Liver (tissue), 9 donors: ENCODE results near the gene TIE1. TPM values are rescaled to one million over a fixed set of nuclear protein-coding genes. Genes with fewer than 3 reads are reported as not detected.

ENCODE experiments used
- DNase-seq: peaks from one replicate; pipeline ENCODE4 v3.0.0-alpha.2; 2017; ENCODE audit warnings: low spot score
- H3K27ac ChIP-seq, 2 donors: one replicate each; pipeline ENCODE4 v1.7.0; 2013; ENCODE audit warnings: inconsistent platforms in 2 of 2, low read length in 2 of 2, control low read depth in 1 of 2, low read depth in 1 of 2, mild to moderate bottlenecking in 1 of 2
- H3K27me3 ChIP-seq, 4 donors: one replicate each; pipeline versions ENCODE4 v1.6.1 to v1.7.0; 2013; ENCODE audit warnings: low read length in 3 of 4, inconsistent platforms in 1 of 4, mild to moderate bottlenecking in 1 of 4, moderate library complexity in 1 of 4; ENCODE audit not compliant: control insufficient read depth in 4 of 4, insufficient read depth in 4 of 4
- H3K36me3 ChIP-seq, 4 donors: one replicate each; pipeline versions ENCODE4 v1.6.1 to v1.7.0; 2013; ENCODE audit warnings: low read length in 3 of 4, mild to moderate bottlenecking in 3 of 4, low read depth in 1 of 4, moderate library complexity in 1 of 4; ENCODE audit not compliant: control insufficient read depth in 4 of 4, insufficient read depth in 3 of 4
- H3K4me1 ChIP-seq, 4 donors: one replicate each; pipeline versions ENCODE4 v1.6.1 to v1.7.0; 2013; ENCODE audit warnings: low read length in 3 of 4, mild to moderate bottlenecking in 3 of 4, moderate library complexity in 1 of 4; ENCODE audit not compliant: control insufficient read depth in 4 of 4, insufficient read depth in 4 of 4
- H3K4me3 ChIP-seq, 3 donors: one replicate each; pipeline versions ENCODE4 v1.6.1 to v1.7.0; 2013; ENCODE audit warnings: low read length in 3 of 3, control low read depth in 1 of 3, low read depth in 1 of 3, mild to moderate bottlenecking in 1 of 3
- H3K9ac ChIP-seq, 2 donors: one replicate each; pipeline ENCODE4 v1.7.0; 2013; ENCODE audit warnings: low read length in 2 of 2, mild to moderate bottlenecking in 2 of 2, moderate library complexity in 2 of 2, control low read depth in 1 of 2, low read depth in 1 of 2
- H3K9me3 ChIP-seq, 4 donors: one replicate each; pipeline versions ENCODE4 v1.6.1 to v1.7.0; 2013; ENCODE audit warnings: low read length in 3 of 4; ENCODE audit not compliant: control insufficient read depth in 4 of 4
- EGR1 ChIP-seq, 2 donors: IDR thresholded peaks; 2 replicates each; pipeline ENCODE4 v1.6.1; 2016 to 2018; ENCODE audit warnings: antibody characterized with exemption in 2 of 2, low read depth in 2 of 2
- GABPA ChIP-seq, 2 donors: IDR thresholded peaks in 1 of 2; conservative IDR thresholded peaks in 1 of 2; 2 replicates each; pipeline ENCODE4 v1.6.1; 2016; ENCODE audit warnings: antibody characterized with exemption in 2 of 2, mild to moderate bottlenecking in 1 of 2, moderate library complexity in 1 of 2
- HNF4A ChIP-seq, 2 donors: conservative IDR thresholded peaks; 2 replicates each; pipeline ENCODE4 v1.6.1; 2016; ENCODE audit warnings: antibody characterized with exemption in 2 of 2, mild to moderate bottlenecking in 2 of 2
- HNF4G ChIP-seq: IDR thresholded peaks from 2 replicates; pipeline ENCODE4 v1.6.1; 2016; ENCODE audit warnings: antibody characterized with exemption
- JUND ChIP-seq, 2 donors: IDR thresholded peaks; 2 replicates each; pipeline ENCODE4 v1.6.1; 2016; ENCODE audit warnings: antibody characterized with exemption in 2 of 2
- MAX ChIP-seq: IDR thresholded peaks from 2 replicates; pipeline ENCODE4 v1.6.1; 2016; ENCODE audit warnings: antibody characterized with exemption
- NR2F2 ChIP-seq: IDR thresholded peaks from 2 replicates; pipeline ENCODE4 v1.6.1; 2016; ENCODE audit warnings: antibody characterized with exemption
- RAD21 ChIP-seq, 2 donors: IDR thresholded peaks; 2 replicates each; pipeline ENCODE4 v1.6.1; 2016; ENCODE audit warnings: antibody characterized with exemption in 2 of 2, mild to moderate bottlenecking in 2 of 2
- RXRA ChIP-seq, 2 donors: IDR thresholded peaks; 2 replicates each; pipeline ENCODE4 v1.6.1; 2017 to 2018; ENCODE audit warnings: antibody characterized with exemption in 2 of 2, mild to moderate bottlenecking in 1 of 2
- TAF1 ChIP-seq: conservative IDR thresholded peaks from 2 replicates; pipeline ENCODE4 v1.6.1; 2016; ENCODE audit warnings: antibody characterized with exemption, mild to moderate bottlenecking
- YY1 ChIP-seq: IDR thresholded peaks from 2 replicates; pipeline ENCODE4 v1.6.1; 2016; ENCODE audit warnings: antibody characterized with exemption, mild to moderate bottlenecking
- WGBS: extraction: QIAGEN DNeasy Blood & Tissue Kit; methylation state at CpG from one replicate; pipeline ENCODE4 v1.1.7; 2013; 5-methylcytosine and 5-hydroxymethylcytosine counted together
- polyA plus RNA-seq, 2 donors: library from polyadenylated mRNA; stranded (reverse) in 1 of 2; unstranded in 1 of 2; fragments of 200-250 nt in 1 of 2; fragments of >200 nt in 1 of 2; fragmentation: Nextera tagmentation in 1 of 2; extraction: Ambion mirVana in 1 of 2; gene quantifications; one replicate each; pipeline versions ENCODE4 v1.2.1 to v1.2.3, GENCODE V29; 2013 to 2015
- total RNA-seq, 2 donors: library from RNA; depleted of rRNA; stranded (reverse); fragments of >200 nt; gene quantifications; one replicate each; pipeline ENCODE4 v1.2.3, GENCODE V29; 2014
- TF ChIP-seq, protein P1 (sequence below): fragments of 150-350 bp; IDR thresholded peaks from 2 replicates; pipeline ENCODE4 v1.5.1; 2017; ENCODE audit warnings: improper control_type of control experiment, low read depth, low read length; ENCODE audit not compliant: missing input control
- TF ChIP-seq, protein P2 (sequence below): IDR thresholded peaks from 2 replicates; pipeline ENCODE4 v1.6.1; 2016; ENCODE audit warnings: antibody characterized with exemption
- TF ChIP-seq, protein P3 (sequence below): IDR thresholded peaks from 2 replicates; pipeline ENCODE4 v1.6.1; 2016; ENCODE audit warnings: antibody characterized with exemption
- TF ChIP-seq, protein P4 (sequence below): IDR thresholded peaks from 2 replicates; pipeline ENCODE4 v1.6.1; 2016; ENCODE audit warnings: antibody characterized with exemption, mild to moderate bottlenecking
- donor health status: healthy.
- donor health status: healthy.
- donor health status: healthy.
- donor health status: healthy.
- donor health status: healthy.

TIE1 gene
- total and polyA plus RNA-seq, 4 donors = 3.6 to 17.6 (median 8.9) TPM

DNA sequence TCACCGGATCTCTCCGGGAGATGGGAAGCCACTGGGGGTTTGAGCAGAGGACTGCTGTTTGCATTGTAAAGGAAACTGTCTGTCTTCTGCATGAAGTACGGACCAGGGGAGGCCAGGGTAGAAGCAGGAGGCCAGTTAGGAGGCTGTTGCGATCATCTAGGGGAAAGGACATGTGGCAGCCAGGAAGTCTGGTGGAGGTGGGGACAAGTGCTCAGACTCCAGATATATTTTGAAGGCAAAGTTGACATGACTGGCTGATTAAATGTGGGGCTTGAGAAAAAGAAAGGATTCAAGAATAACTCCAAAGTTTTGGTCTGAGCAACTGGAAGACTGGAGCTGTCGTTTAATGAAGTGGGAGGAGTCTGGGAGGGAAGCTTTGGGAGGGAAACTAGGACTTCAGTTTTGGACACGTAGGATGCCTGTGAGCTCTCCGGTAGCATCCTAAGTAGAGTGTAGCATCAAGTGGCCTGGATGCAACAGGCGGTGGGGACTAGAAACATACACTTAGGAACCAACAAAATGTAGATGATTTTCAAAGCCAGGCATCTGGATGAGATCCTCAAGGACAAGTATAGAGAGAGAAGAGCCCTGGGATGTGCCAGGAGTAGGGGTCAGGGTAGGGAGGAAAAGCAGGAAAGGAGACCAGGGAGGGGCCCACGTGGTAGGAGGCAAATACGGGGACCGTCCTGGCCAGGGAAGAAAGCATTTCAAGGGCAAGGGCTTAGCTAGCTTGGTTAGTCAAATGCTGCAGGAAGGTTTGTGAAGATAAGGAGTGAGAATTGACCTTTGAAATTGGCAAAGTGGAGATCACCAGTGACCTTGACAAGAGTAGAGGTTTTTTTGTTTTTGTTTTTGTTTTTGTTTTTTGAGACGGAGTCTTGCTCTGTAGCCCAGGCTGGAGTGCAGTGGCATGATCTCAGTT is 11.7 kb upstream of the TIE1 start:
- no peaks in the 10 kb centered on the region for H3K27me3 ChIP-seq
- 79% methylated on average over 12 of the region's 12 CpGs for WGBS
- H3K9me3 ChIP-seq = no peaks in the 10 kb centered on the region
- H3K4me3 ChIP-seq = no peak overlapping the region
- no peak overlapping the region for H3K27ac ChIP-seq
- TF ChIP-seq HNF4A (conservative IDR thresholded peaks at IDR 0.05) (no peak), HNF4G (no peak), MAX (no peak), EGR1 (IDR thresholded peaks at IDR 0.05; ENCODE audit: low read depth in 2 of 2) (no peak), RXRA (IDR thresholded peaks at IDR 0.05) (no peak), TAF1 (no peak), YY1 (no peak), GABPA (IDR thresholded peaks at IDR 0.05 in 1 of 2, conservative IDR thresholded peaks at IDR 0.05 in 1 of 2) (no peak), JUND (IDR thresholded peaks at IDR 0.05) (no peak), NR2F2 (no peak), RAD21 (IDR thresholded peaks at IDR 0.05) (no peak)
- TF ChIP-seq, protein P1, sequence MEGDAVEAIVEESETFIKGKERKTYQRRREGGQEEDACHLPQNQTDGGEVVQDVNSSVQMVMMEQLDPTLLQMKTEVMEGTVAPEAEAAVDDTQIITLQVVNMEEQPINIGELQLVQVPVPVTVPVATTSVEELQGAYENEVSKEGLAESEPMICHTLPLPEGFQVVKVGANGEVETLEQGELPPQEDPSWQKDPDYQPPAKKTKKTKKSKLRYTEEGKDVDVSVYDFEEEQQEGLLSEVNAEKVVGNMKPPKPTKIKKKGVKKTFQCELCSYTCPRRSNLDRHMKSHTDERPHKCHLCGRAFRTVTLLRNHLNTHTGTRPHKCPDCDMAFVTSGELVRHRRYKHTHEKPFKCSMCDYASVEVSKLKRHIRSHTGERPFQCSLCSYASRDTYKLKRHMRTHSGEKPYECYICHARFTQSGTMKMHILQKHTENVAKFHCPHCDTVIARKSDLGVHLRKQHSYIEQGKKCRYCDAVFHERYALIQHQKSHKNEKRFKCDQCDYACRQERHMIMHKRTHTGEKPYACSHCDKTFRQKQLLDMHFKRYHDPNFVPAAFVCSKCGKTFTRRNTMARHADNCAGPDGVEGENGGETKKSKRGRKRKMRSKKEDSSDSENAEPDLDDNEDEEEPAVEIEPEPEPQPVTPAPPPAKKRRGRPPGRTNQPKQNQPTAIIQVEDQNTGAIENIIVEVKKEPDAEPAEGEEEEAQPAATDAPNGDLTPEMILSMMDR = no peak
- TF ChIP-seq, protein P2, sequence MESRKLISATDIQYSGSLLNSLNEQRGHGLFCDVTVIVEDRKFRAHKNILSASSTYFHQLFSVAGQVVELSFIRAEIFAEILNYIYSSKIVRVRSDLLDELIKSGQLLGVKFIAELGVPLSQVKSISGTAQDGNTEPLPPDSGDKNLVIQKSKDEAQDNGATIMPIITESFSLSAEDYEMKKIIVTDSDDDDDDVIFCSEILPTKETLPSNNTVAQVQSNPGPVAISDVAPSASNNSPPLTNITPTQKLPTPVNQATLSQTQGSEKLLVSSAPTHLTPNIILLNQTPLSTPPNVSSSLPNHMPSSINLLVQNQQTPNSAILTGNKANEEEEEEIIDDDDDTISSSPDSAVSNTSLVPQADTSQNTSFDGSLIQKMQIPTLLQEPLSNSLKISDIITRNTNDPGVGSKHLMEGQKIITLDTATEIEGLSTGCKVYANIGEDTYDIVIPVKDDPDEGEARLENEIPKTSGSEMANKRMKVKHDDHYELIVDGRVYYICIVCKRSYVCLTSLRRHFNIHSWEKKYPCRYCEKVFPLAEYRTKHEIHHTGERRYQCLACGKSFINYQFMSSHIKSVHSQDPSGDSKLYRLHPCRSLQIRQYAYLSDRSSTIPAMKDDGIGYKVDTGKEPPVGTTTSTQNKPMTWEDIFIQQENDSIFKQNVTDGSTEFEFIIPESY = no peak
- TF ChIP-seq, protein P3, sequence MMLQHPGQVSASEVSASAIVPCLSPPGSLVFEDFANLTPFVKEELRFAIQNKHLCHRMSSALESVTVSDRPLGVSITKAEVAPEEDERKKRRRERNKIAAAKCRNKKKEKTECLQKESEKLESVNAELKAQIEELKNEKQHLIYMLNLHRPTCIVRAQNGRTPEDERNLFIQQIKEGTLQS = no peak
- TF ChIP-seq, protein P4, sequence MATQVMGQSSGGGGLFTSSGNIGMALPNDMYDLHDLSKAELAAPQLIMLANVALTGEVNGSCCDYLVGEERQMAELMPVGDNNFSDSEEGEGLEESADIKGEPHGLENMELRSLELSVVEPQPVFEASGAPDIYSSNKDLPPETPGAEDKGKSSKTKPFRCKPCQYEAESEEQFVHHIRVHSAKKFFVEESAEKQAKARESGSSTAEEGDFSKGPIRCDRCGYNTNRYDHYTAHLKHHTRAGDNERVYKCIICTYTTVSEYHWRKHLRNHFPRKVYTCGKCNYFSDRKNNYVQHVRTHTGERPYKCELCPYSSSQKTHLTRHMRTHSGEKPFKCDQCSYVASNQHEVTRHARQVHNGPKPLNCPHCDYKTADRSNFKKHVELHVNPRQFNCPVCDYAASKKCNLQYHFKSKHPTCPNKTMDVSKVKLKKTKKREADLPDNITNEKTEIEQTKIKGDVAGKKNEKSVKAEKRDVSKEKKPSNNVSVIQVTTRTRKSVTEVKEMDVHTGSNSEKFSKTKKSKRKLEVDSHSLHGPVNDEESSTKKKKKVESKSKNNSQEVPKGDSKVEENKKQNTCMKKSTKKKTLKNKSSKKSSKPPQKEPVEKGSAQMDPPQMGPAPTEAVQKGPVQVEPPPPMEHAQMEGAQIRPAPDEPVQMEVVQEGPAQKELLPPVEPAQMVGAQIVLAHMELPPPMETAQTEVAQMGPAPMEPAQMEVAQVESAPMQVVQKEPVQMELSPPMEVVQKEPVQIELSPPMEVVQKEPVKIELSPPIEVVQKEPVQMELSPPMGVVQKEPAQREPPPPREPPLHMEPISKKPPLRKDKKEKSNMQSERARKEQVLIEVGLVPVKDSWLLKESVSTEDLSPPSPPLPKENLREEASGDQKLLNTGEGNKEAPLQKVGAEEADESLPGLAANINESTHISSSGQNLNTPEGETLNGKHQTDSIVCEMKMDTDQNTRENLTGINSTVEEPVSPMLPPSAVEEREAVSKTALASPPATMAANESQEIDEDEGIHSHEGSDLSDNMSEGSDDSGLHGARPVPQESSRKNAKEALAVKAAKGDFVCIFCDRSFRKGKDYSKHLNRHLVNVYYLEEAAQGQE = no peak
- H3K36me3 ChIP-seq = no peaks in the 10 kb centered on the region
- DNase-seq = no peak
- no peak overlapping the region for H3K9ac ChIP-seq
- H3K4me1 ChIP-seq = peaks cover 5 to 17% (median 9%) of the 10 kb centered on the region in 4 donors
